NCI-H345 treated with DMSO at 0.1 percent for 48 hours (cell line): ENCODE results near the gene CHN1.

Experiments
- DNase-seq: peaks from one replicate; lab custom pipeline; 2025; ENCODE audit not compliant: unreplicated experiment; lab: John Stamatoyannopoulos, UW

The CHN1 gene

DNA sequence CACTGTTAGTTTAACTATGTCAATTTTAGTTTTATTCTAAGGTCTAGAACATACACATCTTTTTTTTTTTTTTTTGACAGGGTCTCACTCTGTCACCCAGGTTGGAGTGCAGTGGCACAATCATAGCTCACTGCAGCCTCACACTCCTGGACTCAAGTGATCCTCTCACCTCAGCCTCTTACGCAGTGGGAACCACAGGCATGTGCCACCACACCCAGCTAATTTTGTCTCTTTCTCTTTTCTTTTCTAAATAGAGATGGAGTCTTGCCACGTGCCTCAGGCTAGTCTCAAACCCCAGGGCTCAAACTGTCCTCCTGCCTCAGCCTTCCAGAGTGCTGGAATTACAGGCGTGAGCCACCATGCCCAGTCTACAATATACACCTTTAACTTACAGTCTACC, 171.4 kb downstream of the CHN1 start:
- DNase-seq: no peak

DNA sequence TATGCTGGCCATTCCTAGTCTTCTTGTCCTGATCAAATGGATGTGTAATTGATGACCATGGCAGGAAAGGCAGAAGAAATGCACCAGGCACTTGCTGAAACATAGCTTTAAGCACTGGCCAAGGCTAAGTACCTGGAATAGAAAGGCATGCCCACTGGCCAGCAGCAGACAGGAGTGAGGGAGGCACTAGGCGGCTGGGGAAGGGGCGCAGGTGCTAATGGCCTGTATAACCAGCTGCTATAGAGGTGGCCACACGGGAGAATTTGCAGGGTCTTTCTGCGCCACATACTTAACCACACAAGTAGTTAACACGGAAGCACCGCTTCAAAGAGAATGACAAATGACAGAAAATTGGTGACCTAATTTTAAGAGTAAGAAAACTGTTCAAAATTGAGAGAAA, 174.6 kb downstream of the CHN1 start:
- DNase-seq: no peak

DNA sequence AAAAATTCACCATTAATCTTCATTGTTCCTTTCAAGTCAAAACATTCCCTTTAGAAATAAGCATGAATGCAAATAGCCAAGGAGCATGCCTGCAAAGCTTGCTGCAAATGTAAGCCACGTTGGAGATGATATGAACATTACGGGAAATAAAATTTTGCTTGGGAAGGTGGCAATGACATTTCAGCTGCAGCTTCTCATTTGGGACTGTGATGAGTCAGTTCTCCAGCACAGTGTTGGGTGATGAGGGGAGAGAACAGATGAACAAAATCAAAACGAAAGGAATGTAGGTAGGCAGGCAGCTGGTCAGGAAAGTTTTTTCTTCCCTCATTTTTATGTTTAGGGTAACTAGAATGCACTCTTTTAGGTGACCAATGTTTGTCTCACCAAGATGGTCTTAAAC, 175.6 kb downstream of the CHN1 start:
- DNase-seq: no peak

DNA sequence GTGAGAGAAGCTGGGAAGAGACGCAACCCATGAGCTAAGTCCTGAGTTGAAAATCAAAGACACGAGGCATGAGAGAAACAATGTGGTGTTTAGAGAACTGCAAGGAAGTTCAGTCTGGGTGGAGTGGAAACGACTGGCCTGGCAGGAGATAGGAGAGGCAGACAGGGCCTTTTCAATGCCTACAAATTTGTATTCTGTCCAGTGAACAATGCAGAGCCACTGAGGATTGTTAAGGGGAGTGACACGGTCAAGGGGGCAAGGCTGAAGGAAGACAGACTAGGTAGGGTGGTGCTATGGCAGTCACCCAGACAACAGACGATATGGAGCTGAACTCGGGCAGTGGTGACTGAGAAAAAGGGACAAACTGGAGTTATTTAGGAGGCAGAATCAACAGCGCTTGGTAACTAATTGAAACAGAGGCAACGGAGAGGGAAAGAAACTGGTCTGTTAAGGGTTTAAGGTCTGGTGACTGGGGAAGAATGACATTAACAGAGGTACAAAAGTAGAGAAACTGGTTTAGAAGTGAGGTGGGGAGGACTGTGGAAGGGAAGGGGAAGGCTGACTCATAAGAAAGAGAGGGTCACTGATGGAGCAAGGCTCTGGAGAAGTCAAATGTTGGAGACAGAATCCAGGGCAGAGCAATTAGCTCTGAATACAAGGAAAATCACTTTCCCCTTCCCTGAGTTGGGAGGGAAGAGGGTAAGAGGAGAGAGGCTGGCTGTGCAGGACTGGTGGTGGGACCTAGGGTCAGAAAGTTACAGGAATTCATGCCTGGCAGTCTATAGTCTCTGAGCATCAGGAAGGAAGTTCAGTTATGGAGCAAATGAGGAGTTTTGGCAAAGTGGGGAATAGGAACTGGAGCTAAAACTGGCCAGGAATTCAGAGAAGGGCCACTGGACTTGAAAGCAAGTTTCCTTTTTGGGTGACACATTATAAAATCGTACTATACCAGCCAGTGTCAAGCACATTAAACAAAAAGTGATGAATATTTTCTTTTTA, 177.5 kb downstream of the CHN1 start:
- DNase-seq: no peak

DNA sequence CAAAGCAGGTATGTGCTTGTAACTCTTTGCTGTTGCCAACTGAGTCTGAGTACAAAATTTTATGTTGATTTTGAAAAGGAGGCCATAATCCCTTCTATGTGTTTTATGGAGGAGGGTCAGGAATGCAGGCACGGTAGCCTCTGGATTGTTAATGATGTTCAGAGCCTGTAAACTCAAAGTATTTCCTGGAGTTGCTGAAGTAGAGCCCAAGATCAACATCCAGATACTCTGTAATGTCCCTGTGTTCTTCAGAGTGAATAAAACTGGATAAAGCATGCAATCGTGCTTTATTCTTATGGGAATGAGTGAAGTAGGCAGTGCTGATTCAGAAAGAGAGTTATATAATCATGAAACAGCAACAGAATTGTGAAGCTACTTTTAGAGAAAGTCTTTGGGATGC, 179.1 kb downstream of the CHN1 start:
- DNase-seq: no peak

DNA sequence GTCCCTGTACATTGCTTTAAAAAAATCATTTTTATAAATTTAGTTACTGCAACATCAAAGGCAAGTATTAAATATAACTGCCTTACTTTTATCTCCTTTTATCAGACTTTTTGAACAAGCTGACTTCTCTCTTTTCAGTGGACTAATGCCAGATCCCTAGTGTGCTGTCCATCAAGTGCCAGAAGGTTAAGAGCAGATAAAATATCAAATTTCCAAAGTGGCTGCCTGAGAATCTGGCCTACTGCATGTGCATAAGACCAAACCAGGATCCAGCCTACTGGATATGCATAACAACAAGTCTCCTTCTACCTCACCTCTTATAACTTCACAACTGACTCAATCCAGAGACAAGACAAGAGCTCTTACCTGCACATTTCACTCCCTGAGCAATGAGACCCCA, 181.1 kb downstream of the CHN1 start:
- no peak for DNase-seq

DNA sequence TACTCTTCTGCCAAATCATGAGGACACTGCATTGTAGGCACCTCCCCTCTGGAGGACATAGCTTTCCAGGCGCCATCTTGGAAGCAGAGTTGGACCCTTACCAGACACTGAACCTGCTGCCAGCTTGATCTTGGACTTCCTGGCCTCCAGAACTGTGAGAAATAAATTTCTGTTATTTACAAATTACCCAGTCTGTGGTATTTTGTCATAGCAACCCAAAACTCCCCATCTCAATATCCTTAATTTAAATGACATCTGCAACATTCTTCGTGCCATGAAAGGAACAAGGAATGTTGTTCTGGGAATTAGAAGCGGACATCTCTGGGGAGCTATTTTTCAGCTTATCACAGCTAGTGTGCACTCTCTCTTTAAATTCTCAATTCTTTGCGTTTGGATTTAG, 183.6 kb downstream of the CHN1 start:
- no peak for DNase-seq

DNA sequence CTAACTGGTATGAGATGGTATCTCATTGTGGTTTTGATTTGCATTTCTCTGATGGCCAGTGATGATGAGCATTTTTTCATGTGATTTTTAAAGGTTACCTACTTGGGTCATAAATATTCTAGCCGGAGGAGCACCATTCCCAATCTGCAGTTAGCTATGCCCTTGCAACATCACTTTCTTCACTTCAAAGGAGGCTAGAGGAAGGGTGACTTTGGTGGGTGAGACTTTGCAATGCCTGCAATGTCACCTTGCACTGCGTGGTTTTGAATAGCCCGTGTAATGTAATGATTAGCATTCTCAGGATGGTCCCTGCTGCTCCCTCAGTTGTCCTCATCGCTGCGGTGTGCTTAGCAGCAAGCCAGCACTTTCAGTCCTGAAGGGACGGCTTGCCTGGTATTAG, 184.8 kb downstream of the CHN1 start:
- no peak for DNase-seq

DNA sequence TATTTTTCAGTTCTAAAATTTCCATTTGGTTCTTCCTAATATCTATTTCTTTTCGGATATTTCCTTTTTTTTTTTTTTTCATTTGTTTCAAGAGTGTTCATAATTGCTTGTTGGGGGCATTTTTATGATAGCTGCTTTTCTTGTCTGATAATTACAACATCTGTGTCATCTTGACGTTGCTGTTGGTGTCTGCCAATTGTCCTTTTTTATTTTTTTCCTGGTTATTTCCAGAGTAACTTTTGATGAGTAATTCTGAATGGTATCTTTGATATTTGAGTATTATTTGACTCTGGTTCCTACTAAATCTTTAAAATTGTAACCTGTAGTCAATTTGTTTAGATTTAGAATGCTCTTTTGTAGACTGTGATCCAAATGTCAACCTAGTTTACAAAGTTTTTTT, 189.7 kb downstream of the CHN1 start:
- DNase-seq: no peak

DNA sequence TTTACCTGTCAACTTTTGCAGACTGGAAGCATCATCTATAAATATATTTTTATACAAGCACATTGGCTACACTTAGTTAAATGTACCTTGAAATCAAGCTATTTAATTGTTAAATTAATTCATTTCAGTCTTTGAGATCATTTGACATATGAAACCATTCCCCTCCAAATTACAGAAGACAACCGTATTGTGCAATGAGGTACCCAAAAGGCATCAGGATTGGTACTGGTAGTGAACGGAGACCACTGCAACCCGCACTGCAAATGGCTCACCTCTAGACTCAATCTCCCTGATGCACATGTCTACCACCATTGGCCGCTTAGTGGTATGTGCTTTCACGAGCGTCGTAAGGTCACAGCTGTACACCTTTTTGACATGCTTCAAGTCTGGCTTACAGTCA, 193.1 kb downstream of the CHN1 start:
- no peak for DNase-seq

DNA sequence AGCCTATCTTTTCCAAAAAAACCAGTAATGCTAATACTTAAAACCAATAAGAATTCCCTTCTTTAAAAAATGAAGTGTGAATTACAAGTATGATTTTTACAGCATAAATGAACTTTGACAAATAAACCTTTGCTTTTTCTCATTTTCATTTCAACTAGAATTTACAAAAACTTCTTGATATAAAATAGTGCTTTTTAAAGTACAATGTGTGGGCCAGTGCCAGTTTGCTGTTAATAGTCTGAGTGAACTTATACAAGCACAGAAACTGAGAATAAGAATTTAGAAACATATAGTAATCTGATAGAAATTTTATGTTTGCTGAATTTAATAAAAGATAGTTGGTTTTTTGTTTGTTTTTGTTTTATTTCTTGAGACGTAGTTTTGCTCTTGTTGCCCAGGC, 197.2 kb downstream of the CHN1 start:
- no peak for DNase-seq

DNA sequence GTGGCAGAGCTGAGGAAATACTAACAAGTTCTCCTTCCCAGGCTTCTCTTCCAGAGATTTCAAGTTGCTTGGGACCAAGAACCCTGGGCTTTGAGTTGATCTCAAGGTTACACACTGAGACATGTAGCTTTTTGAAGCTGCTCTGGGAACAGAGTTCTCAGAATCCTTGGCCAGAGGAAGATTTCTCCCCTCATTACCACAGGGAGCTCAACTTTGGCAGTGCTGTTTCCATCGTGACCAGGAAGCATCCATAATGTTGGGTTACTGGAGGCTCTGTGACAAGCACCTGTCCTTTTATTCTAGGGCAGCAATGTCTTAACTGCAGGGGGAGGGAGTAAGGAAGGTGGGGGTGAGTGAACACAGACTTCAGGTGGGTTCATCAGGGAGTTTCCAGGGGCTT, 199.4 kb downstream of the CHN1 start:
- no peak for DNase-seq

DNA sequence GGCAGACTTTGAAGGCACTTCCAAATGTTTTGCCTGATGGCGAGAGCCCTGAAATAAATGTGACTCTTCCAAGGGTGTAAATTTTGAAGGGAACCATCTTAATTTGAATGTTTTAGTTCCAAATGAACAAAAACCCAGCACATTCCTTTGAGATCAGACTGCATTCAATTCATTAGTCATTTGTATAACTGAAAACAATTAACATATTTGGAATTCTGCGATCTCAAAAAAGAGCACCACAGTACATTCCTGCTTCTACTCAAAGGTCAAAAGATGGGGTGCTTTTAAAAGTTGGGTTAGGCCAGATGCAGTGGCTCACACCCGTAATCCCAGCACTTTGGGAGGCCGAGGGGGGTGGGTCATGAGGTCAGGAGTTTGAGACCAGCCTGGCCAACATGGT, 202.7 kb downstream of the CHN1 start:
- no peak for DNase-seq

DNA sequence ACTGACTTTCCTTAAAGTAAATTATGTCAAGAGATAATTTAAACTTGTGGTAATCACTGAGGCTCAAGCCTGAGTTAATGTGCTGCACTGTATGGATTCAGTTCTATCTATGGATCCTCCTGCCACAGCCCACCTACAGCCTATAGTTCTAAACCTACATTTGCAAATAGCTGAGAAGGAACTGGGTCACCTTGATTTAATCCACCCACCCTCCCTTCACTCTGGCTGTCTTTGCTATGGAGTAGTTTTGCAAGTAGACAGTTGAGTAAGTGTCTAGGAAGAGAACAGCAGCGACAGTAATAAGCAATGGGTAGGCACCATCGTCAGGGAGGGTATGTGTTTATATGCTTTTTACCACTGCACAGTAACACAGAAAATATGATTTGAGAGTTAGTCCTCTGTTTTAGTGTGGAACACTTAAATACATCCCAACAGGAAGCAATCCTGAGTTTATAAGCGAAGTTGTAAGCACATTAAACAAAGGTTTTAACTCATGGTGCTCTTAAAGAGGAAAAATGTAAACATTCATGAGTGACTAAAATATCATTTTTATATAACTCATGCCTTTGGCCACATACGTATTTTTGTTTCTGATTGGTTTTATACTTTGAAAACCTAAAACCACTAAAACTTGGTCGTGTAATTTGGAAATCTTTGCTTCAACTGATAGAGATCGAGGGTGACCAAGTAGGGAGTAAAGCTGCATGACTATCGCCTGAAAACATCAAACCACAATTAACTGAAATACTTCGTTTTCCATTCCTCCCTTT, 204.6 kb downstream of the CHN1 start:
- DNase-seq: no peak

DNA sequence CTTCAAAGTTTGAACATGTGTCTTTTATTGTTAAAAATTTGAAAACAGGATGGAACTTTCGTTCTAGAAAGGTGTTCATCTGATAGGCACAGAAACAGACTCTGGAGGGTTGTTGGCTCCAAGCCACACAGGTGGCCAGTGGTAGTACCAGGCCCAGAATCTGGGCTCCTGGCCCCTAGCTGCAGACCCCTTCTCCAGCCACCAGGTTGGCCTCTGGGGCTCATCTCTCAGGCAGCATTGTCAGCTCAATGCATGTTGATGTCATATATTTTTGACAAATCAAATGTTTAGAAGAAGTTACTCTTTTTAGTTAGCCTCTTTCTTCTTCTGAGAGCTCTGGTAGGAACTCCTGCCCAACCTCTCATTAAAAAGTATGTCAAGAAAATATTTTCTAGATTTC, 206.4 kb downstream of the CHN1 start:
- no peak for DNase-seq

DNA sequence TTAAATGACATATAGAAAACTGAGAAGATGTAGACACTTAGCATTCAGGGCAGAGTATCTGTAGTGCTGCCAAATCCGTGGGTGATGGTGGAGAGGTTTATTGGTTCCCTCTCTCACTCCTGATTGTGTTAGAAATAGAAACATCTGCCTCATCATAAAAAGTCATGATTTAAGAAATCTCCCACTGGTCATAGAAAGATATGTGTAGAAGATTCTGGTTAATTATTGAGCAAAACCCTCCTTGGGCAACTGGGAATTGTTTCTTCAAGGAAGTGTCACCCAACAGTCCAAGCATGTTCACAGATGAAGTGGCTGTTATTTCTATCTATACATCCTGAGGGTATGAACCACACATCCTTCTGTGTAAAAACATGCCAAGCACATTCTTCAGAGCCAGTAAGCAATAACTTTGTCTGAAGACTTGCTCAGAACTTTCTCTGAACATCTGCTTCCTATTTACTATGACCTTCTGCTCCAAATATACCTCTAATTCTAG, 207.4 kb downstream of the CHN1 start:
- no peak for DNase-seq

DNA sequence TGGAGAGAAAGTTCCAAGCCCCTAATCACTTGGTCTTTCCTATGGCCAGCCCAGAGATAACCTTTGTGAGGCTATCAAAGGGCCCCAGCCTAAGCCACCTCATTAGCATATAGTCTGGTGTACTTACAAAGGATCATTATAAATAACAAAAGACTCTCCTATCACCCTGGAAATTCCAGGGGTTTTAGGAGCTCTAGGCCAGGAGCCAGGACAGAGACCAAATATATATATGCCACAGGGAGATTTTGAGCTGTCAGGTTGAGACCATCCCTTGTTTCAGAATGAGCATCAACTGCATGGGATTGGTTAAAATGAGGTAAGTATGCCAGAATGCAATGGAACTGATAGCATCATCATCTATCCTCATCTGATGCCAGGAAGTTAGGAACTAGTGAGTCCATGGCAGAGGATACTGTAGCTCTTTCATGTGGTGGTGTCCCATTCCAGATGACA, 208.8 kb downstream of the CHN1 start:
- no peak for DNase-seq

DNA sequence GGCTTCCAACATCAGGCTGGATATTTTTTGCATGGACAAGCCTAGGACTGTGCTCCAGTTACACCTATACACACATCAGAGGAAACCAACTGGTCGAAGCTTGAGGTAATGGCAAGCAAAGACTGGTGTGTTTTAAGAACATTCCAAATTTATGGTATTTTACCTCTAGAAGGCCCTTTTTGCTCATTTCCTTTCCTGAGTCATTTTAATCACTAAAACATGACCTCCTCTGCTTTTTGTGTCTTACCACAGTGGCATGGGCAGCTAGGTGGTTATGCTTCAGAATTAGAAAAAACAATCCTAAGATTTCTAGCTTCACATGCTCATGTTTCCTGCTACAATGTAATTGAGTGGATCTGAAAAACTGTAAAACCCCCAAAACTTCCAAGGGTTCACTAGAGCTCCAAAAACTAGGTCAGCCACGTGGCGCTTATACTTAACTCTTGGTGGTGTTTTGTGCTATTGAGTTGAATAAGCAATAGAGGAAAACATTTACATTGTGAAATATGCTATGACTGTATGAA, 210.3 kb downstream of the CHN1 start:
- no peak for DNase-seq

DNA sequence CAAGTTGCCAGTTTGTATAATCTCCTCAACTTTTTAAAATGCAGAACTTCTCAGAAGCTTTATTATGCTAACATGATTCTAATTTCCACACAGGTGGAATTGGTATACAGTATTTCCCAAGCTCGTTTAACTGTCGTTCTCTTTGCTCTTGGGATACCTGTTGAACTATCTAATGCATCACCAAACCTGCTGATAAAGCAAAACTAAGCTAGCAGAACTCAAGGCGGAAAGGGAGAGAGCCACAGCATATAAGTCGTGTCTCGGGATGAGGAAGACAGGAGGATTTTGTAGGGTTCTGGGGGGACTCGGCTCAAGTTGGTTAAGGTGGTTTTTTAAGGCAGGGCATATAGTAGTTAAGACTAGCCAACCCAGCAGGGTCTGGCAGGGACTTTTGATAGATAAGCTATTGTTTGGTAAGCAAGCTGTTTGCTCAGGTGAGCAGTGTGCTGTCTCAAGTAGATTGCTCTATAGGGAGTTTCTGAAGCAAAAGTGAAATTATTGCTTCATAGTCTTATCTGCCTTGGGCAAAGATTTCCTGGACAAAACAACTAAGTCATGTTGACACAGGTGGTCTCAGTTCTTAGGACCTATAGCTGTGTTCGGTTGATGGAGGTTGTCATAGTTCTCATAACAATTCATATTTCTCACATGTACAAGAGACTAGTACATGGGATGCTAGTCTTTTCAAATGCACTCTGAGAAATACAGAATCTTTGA, 212.7 kb downstream of the CHN1 start:
- DNase-seq: no peak

DNA sequence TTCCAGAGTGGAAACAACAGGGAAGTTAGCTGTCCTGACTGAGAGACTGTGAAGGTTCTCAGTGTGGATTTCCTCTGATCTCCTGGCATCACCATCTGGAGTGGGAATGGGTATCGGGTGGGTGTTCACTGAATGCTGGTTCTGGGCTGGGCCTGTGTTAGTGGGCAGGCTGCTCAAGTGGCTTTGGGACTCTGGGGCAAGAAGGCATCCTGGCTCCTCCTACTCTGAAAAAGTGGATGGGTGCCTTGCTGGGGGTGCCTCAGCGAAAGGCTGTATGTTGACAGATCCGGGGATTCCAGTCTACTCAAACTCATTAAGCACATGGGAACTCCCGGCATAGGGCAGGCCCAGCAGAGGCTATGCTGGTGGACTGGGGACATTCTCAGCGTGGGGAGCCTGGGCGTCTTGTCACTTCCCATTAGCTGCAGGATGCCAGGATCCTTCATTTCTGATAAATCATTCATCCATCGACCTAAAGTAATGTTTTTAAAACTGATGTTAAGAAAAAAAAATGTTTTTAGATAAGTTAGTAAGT, 213.4 kb downstream of the CHN1 start:
- no peak for DNase-seq

DNA sequence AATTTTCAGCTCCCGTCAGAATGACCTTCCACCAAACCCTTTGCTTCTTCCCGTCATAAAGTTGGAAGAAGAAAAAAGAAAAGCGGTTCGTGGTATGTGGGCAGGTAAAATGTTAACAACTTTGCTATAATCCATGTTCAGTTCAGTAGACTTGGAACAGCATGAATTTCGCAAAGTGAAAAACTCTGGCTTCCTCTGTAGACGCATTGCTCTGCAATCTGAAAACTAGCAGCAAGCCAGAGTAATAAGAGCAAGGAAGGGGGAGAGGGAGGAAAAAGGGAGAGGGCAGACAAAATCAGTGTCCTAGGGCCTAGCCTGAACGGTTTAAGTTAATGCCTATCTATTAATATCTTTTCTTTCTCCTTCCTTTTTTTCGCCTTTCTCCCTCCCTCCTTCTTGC, 214.2 kb downstream of the CHN1 start:
- no peak for DNase-seq
